Adipocyte (in vitro differentiated cells): ENCODE measurements around the gene PPP1R3E.
"Not testable (repeated sequence)": the region's sequence is repeated elsewhere in the genome, so short reads cannot be mapped to it uniquely, and the experiment has no call there.

Experiments
- DNase-seq: peaks from one replicate; pipeline ENCODE4 v3.0.0-alpha.2; 2015; ENCODE audit warnings: low read depth
- H3K27me3 ChIP-seq: replicated peaks from 2 replicates; pipeline ENCODE4 v1.7.0; 2013; ENCODE audit warnings: mild to moderate bottlenecking, low read length, moderate library complexity; ENCODE audit not compliant: control insufficient read depth, insufficient read depth
- H3K36me3 ChIP-seq: 2 replicates; pipeline ENCODE4 v1.7.0; 2013; ENCODE audit warnings: low read length, mild to moderate bottlenecking, moderate library complexity; ENCODE audit not compliant: control insufficient read depth, insufficient read depth, severe bottlenecking
- H3K4me1 ChIP-seq: 2 replicates; pipeline ENCODE4 v1.7.0; 2013; ENCODE audit warnings: mild to moderate bottlenecking, low read length, moderate library complexity; ENCODE audit not compliant: control insufficient read depth, insufficient read depth
- H3K4me3 ChIP-seq: 2 replicates; pipeline ENCODE4 v1.7.0; 2013; ENCODE audit warnings: mild to moderate bottlenecking, low read length, moderate library complexity
- H3K9ac ChIP-seq: 2 replicates; pipeline ENCODE4 v1.7.0; 2013; ENCODE audit warnings: mild to moderate bottlenecking, low read length, moderate library complexity
- H3K9me3 ChIP-seq: 2 replicates; pipeline ENCODE4 v1.7.0; 2013; ENCODE audit warnings: mild to moderate bottlenecking, low read length, moderate library complexity; ENCODE audit not compliant: control insufficient read depth

Gene PPP1R3E

GRCh38 chr14:23335623-23336022 is 33.0 kb upstream of the PPP1R3E start:
- no peak for DNase-seq
- H3K9me3 ChIP-seq = peaks cover 17% of the 10 kb centered on the region
- H3K36me3 ChIP-seq = no peaks in the 10 kb centered on the region
- H3K4me3 ChIP-seq = no peak overlapping the region
- H3K27me3 ChIP-seq = peaks cover 6% of the 10 kb centered on the region
- H3K9ac ChIP-seq = no peak overlapping the region
- H3K4me1 ChIP-seq = no peaks in the 10 kb centered on the region

- H3K27me3 ChIP-seq = peaks cover 6% of the 10 kb centered on the region
- peaks cover 12% of the 10 kb centered on the region for H3K4me1 ChIP-seq
- DNase-seq = peak; percentile 92
- no peak overlapping the region for H3K9ac ChIP-seq
- peaks cover 32% of the 10 kb centered on the region for H3K36me3 ChIP-seq
- H3K4me3 ChIP-seq = no peak overlapping the region
- no peaks in the 10 kb centered on the region for H3K9me3 ChIP-seq
Measured at GRCh38 chr14:23327947-23328744, 25.5 kb upstream of the PPP1R3E start.

- H3K9me3 ChIP-seq = no peaks in the 10 kb centered on the region
- peaks cover 34% of the 10 kb centered on the region for H3K36me3 ChIP-seq
- peaks cover 4% of the 10 kb centered on the region for H3K27me3 ChIP-seq
- peaks cover 17% of the 10 kb centered on the region for H3K4me1 ChIP-seq
- no peak overlapping the region for H3K4me3 ChIP-seq
- no peak for DNase-seq
- H3K9ac ChIP-seq = no peak overlapping the region
Measured at GRCh38 chr14:23326491-23327332, 24.1 kb upstream of the PPP1R3E start.

GRCh38 chr14:23325746-23326145 is 23.1 kb upstream of the PPP1R3E start:
- peaks cover 17% of the 10 kb centered on the region for H3K4me1 ChIP-seq
- H3K9me3 ChIP-seq, H3K9ac ChIP-seq, H3K4me3 ChIP-seq, H3K27me3 ChIP-seq, DNase-seq: not testable (repeated sequence)
- H3K36me3 ChIP-seq = peaks cover 34% of the 10 kb centered on the region

GRCh38 chr14:23324993-23325392 is 22.3 kb upstream of the PPP1R3E start:
- H3K9me3 ChIP-seq = no peaks in the 10 kb centered on the region
- H3K4me3 ChIP-seq = no peak overlapping the region
- peaks cover 35% of the 10 kb centered on the region for H3K36me3 ChIP-seq
- no peaks in the 10 kb centered on the region for H3K27me3 ChIP-seq
- no peak for DNase-seq
- peak overlapping the region; percentile 11 for H3K9ac ChIP-seq
- H3K4me1 ChIP-seq = peaks cover 25% of the 10 kb centered on the region

GRCh38 chr14:23324455-23324846 is 21.8 kb upstream of the PPP1R3E start:
- Histone ChIP-seq H3K36me3 (peaks cover 40% of the 10 kb centered on the region), H3K4me3 (no peak overlapping the region)

GRCh38 chr14:23323838-23324454 is 21.3 kb upstream of the PPP1R3E start:
- no peak for DNase-seq
- Histone ChIP-seq H3K36me3 (peaks cover 44% of the 10 kb centered on the region), H3K9me3 (no peaks in the 10 kb centered on the region), H3K4me1 (peaks cover 26% of the 10 kb centered on the region), H3K27me3 (no peaks in the 10 kb centered on the region), H3K4me3 (peak overlapping the region; percentile 99), H3K9ac (peak overlapping the region; percentile 98)

More at GRCh38 chr14:23324455-23324846, 21.8 kb upstream of the PPP1R3E start:
- Histone ChIP-seq H3K9ac (peak overlapping the region; percentile 11), H3K9me3 (no peaks in the 10 kb centered on the region), H3K27me3 (no peaks in the 10 kb centered on the region), H3K4me1 (peaks cover 26% of the 10 kb centered on the region)
- DNase-seq = no peak

- H3K4me3 ChIP-seq = peak overlapping the region; percentile 99
- no peaks in the 10 kb centered on the region for H3K27me3 ChIP-seq
- peaks cover 44% of the 10 kb centered on the region for H3K36me3 ChIP-seq
- H3K4me1 ChIP-seq = peaks cover 26% of the 10 kb centered on the region
- no peaks in the 10 kb centered on the region for H3K9me3 ChIP-seq
- no peak for DNase-seq
- peak overlapping the region; percentile 98 for H3K9ac ChIP-seq
Measured at GRCh38 chr14:23322568-23323517, 20.2 kb upstream of the PPP1R3E start.

GRCh38 chr14:23321572-23322547 is 19.2 kb upstream of the PPP1R3E start:
- peak; percentile 75 for DNase-seq

More at GRCh38 chr14:23321572-23322547, 19.2 kb upstream of the PPP1R3E start:
- no peaks in the 10 kb centered on the region for H3K27me3 ChIP-seq
- peak overlapping the region; percentile 98 for H3K9ac ChIP-seq
- H3K4me1 ChIP-seq = peaks cover 26% of the 10 kb centered on the region
- H3K4me3 ChIP-seq = peak overlapping the region; percentile 99
- peaks cover 48% of the 10 kb centered on the region for H3K36me3 ChIP-seq
- H3K9me3 ChIP-seq = no peaks in the 10 kb centered on the region
